HEK293T (cell line): Measurements from ENCODE around the gene B4GALT5.

Experiments used
- HDGF ChIP-seq: fragments of 450-650 bp; IDR thresholded peaks from 2 replicates; pipeline ENCODE4 v1.6.1; 2017; ENCODE audit warnings: antibody characterized with exemption, borderline replicate concordance
- PKNOX1 ChIP-seq: fragments of 450-650 bp; IDR thresholded peaks from 2 replicates; pipeline ENCODE4 v1.6.1; 2016

DNA sequence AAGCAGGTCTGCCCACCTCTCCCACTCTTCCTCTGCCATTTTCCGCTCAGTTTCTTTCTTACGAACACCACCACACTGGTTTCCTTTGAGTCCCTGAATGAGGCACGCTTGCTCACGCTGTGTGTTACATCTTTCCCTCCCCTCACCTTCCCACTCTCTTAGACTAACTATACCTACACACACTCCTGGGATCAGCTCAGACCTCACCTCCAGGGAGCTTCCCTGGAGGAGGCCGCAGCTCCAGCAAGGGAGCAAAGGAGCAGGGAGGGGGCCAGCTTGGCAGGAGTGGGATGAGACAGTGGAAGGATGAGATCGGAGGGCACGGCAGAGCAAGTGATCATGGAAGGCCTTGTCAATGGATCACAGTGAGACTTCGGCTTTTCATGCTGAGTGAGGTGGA lies 28.3 kb upstream of the B4GALT5 start:
- no peak for TF ChIP-seq PKNOX1
- TF ChIP-seq HDGF, result no peak
